ENCODE measurements around the gene TMEM219.
A peak's percentile ranks its signal among the peaks of the same experiment; 100 is the strongest.
"Not testable (repeated sequence)": the region's sequence is repeated elsewhere in the genome, so short reads cannot be mapped to it uniquely, and the experiment has no call there.

TMEM219 gene

DNA sequence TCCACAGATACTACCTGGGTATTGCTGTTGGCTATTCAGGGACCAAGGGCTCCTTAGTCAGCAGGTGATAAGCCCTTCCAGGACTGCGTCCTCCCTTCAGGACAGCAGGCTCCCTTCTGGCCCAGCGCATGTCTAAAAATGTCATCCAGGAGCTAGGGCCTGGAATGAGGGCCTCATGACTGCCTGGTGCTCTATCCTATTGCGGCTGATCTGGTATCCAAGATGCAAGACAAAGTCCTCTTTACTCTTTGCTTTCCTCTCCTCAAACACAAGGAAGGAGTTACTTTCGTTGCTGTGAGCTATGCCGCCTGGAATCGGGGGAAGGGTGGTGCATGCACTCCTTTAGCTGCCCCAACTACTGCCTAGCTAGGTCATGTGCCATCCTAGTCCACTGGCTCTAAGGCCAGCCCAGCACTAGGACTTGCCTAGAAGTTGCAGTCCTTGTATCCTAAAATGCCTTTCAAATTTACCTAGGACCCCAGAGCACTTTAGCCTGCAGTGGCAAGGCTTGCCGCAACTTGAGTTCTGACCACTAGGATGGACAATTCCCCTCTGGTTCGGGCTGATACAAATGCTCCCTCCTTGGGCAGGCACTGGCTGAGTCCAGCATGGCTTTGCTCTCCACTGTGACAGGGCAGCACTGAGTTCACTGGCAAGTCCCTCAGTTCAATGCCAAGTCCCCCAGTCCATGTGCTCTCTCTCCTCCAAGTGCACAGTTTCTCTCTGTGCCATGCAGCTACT lies 10.1 kb upstream of the TMEM219 start:
- no peak for FAIRE-seq

DNA sequence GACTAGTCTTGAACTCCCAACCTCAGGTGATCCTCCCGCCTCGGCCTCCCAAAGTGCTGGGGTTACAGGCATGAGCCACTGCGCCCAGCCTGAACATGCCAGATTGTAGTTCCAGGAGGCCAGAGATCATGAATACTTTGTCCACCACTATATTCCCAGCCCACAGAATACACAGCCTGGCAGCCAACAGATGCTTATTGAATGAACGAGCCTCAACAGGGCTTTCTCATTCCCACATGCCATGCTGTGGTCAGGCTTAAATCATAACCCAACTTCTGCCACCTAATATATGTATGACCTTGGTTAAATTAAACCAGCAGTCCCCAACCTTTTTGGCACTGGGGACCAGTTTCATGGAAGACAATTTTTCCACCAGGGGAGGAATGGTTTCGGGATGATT lies 3.1 kb upstream of the TMEM219 start:
- no peak for FAIRE-seq

DNA sequence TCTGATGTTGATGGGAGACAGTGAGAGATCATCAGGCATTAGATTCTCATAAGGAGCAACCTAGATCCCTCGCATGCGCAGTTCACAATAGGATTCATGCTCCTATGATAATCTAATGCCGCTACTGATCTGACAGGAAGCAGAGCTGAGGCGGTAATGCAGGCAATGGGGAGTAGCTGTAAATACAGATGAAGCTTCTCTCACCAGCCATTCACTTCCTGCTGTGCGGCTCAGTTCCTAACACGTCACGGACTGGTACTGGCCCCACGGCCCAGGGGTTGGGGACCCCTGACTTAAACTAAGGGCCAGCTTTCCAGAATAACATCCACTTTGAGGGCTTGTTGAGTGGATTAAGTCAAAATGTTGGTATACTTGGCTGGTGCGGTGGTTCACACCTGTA lies 2.6 kb upstream of the TMEM219 start:
- FAIRE-seq: no peak

DNA sequence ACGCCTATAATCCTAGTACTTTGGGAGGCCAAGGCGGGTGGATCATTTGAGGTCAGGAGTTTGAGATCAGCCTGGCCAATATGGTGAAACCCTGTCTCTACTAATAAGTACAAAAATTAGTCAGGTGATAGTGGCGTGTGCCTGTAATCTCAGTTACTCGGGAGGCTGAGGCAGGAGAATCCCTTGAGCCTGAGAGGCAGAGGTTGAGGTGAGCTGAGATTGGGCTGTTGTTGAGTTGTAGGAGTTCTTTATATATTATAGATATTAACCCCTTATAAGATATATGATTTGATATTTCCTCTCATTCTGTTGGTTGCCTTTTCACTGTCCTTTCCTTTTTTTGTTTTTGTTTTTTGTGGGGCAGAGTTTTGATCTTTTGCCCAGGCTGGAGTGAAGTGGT lies 2.1 kb upstream of the TMEM219 start:
- FAIRE-seq: not testable (repeated sequence)

DNA sequence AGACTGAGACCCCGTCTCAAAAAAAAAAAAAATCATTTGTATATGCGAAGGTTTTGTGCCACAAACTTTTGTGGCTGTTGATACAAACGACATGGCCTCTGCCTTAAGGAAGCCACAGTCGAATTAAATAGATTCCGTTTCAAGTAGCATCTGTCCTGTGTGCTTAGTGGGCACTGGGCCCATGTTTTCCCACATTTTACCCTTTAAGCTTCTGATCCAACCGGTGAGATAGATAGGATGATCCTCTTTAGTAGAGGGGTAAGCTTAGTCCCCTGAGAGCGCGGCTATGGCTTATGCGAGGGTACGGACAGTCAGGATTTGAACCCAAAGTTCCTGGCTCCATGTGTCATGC lies 776 bp upstream of the TMEM219 start:
- FAIRE-seq: no peak

DNA sequence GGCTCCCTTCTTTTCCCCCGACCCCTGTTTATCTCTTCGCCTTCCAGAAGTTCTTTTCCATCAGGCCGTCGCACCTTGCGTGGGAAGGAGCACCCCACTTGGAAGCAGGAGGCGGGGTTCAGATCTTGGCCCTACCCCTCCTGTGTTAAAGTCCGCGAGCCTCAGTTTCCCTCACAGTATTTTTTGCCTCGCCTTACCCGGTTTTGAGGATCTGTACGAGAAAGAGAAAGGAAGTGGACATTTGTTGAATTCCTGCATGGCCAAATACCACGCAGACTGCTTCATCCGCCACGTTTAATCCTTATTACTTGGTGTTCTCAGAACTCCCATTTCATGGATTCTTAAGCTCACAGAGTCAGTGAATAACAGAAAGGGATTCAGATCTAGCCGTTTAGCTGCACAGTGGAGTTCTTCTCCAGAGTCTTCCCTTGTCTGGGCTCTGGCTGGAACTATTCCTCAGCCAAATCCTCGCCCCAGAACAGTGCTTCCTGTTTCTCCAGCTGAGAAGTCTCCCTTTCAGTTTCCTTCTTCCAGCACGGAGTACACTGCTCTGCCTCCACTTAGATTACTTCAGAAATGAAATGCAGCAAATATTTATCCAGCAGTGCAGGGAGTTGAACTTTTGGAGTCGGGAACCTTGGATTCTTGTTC lies 590 bp downstream of the TMEM219 start:
- FAIRE-seq: no peak

DNA sequence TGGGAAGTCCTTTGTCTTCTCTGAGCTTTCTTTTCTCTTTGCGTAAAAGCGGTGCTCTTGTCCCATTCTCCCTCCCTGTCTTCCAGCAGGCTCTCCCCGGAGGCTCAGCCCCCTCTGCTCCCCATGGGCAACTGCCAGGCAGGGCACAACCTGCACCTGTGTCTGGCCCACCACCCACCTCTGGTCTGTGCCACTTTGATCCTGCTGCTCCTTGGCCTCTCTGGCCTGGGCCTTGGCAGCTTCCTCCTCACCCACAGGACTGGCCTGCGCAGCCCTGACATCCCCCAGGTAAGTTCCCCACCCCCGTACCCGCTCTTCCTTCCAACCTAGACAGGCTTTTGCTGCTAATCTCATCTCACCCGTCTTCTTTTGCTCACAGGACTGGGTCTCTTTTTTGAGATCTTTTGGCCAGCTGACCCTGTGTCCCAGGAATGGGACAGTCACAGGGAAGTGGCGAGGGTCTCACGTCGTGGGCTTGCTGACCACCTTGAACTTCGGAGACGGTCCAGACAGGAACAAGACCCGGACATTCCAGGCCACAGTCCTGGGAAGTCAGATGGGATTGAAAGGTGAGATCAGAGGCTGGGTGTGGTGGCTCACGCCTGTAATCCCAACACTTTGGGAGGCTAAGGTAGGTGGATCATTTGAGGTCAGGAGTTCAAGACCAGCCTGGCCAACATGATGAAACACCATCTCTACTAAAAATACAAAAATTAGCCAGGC lies 1.3 kb downstream of the TMEM219 start:
- no peak for FAIRE-seq

DNA sequence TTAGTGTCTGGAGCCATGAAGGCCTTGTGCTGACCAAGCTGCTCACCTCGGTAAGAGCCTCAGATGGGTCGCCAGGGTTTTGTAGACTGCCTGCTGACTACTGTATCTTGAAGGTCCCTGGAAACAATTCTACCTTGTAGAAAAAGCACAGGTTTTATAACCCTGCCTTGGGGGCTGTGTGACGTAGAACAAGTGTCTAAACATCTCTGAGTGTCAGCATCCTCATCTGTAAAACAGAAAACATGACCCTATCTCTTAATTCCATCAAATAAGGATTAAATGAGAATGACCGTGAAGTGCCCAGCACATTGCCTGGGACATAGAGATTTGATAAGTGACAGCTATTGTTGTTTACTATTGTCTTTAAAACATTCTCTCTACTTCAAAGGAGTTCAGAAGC lies 6.3 kb downstream of the TMEM219 start:
- no peak for FAIRE-seq

DNA sequence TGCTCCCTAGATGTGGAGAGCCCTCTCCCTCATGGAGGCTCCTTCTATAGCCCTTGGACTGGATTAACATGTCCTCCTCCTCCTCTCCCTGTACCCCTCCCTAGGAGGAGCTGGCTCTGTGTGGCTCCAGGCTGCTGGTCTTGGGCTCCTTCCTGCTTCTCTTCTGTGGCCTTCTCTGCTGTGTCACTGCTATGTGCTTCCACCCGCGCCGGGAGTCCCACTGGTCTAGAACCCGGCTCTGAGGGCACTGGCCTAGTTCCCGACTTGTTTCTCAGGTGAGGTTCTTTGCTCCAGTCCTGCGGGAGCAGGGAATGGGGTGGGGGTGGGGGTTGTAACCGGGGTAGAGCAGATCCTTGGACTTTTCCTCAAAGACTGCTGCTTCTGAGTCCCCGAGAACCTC lies 9.4 kb downstream of the TMEM219 start:
- no peak for FAIRE-seq

DNA sequence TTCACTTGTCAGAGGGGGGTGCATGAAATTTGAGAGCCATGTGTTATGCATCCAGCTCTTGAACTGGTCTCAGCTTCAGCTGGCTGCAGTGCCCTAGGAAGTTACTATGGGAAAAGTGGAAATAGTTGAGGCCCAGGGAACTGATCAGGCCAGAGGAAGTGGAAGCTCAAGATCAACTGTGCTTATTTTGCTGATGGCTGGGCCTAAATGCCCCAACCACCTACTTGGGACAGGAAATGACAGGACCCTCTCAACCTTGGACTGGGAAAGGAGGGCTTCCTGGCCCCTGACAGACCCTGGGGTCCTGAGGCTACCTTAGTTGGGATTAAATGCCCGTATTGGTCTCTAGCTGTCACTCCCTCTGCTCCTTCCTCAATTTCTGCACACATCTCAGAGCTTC lies 10.6 kb downstream of the TMEM219 start:
- no peak for FAIRE-seq

DNA sequence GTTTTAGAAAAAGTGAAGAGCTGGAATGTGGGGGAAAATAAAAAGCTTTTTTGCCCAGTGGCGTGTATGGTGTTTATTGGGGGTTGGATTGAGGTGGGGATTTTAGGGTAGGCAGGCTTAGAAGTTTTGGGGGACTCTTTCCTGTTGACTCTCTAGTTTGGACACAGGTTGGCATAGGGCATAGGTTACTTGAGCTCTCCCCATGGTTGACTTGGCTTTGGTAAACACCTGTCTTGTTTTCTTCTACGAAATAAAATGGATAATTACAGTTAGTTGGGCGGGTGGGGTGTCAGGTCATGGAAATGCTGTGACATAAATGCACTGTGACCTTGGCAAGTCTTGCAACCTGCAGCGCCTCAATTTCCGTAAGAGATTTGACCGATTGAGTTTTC lies 11.1 kb downstream of the TMEM219 start:
- FAIRE-seq: no peak

DNA sequence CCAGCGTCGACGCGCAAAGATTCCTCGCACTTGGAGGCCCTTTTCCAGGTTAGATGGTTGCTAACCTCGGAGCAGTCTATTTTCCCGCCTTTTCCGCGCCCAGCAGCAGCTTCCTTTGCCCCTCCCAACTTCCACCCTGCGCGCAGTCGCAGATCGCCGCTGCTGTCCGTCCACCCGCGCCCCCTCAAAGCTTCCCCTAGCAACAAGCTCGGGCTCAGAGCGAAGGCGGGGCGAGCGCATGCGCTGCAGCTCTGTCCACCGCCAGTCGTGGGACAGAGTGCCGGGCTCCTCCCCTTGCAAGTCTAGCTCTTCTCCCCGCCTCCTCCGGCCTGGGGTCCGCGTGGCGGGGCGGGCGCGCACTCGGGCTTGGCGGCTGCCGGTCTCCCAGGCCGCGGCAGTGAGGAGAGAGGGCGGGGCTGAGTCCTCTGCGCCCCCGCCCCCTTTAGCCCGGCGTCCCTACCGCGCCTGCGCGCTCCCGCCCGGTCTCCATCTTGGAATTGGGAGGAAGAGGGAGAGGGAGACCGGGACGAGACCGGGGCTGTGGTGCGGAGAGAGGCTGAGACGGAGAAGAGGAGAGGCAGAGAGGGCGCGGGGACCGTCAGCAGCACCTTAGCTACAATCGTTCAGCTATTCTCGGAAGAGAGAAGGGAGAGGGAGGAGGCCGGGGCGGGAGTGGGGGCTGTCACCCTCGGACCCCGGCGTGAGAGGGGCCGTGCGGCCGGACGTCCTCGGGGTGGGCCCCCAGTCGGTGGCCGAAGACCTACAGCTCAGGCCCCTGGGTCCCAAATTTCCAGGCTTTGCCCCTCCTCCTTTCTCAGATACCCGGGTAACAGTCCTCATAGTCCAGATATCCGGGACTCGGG lies 11.7 kb downstream of the TMEM219 start, which contains the start of gene TAOK2:
Gene TAOK2, plus strand, starts transcription at position 485 of the 863 bp plus-strand sequence. CDS start 3,905 bp downstream, outside the sequence.
- FAIRE-seq: peak; percentile 52

DNA sequence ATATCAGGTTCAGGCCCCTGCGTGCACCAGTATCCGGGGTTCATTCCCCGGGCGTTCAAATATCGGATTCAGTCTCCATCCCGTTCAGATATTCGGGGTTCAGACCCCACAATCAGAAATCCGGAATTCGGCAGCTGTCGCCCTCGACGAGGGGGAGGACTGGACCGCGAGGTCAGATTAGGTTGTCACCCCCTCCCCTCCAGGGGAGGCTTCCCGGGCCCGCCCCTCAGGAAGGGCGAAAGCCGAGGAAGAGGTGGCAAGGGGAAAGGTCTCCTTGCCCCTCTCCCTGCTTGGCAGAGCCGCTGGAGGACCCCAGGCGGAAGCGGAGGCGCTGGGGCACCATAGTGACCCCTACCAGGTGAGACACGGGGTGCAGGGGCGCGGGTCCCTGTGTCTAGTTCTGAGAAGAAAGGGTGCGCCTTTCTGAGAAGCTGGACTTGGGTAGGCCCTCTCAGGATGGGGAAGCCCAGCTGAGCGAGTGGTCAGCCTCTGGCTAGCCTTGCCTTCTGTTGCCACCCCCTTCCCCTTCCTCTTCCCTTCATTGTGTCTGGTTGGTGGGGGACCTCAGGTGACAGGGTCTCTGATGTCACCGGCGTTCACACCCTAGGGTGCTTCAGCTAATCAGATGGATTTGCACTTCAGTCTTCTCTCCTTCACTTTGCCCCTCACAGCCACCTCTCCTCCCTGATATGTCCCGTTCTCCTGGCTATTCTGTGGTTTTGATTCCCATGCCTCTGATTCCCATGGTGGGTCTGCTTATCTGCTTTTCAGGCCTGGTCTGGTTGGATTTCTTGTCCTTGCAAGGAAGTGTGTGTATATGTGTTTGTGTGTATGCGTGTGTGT lies 12.6 kb downstream of the TMEM219 start:
- FAIRE-seq: no peak

DNA sequence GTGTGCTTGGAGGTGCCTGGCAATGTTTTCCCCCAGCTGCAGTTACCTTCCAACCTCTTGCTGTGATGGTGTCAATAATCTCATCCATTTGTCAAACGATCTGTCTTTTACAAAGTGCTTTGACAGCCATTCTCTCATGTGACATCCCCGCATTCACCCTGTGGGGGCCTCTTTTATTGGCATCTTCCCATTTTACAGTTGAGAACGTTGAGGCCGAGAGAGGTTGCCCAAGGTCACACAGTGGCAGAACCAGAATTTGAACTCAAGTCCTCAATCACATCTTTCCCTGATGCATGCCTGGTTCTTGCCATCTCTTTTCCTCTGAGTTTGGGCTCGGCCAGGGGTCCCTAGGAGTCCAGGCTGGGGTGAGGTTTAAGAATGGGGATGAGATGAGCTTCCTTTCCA lies 13.3 kb downstream of the TMEM219 start:
- FAIRE-seq: no peak

DNA sequence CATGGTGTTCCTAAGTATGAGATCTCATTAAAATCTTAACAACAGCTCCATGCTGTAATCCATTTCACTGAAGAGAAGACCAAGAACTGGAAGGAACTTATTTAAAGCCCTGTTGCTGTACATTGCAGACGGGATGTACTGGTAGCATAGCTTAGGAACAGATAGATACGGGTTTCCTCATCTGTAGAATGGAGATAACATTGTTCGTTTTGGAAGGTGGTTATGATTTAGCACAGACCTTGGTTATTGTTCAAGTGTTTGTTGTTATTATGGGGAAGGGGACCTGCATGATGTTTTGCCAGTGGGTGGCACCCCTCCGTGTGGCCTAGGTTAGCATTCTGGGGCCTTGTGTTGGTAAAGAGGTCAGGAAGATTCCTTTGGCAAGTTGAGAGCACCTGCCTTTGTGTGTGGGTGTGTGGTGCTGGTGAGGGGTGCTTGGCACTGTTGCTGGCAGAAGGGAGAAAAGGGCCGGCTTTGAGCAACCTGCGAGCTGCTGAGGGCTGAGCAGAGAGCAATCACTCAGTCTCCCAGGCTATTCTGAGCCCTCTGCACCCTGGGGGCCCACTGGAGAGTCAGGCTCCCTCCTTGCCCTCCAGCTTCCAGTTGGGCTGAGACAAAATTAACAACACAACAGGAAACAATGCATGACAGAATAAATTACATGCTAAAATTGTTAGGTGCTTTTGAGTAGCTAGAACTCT lies 14.1 kb downstream of the TMEM219 start:
- FAIRE-seq: no peak

DNA sequence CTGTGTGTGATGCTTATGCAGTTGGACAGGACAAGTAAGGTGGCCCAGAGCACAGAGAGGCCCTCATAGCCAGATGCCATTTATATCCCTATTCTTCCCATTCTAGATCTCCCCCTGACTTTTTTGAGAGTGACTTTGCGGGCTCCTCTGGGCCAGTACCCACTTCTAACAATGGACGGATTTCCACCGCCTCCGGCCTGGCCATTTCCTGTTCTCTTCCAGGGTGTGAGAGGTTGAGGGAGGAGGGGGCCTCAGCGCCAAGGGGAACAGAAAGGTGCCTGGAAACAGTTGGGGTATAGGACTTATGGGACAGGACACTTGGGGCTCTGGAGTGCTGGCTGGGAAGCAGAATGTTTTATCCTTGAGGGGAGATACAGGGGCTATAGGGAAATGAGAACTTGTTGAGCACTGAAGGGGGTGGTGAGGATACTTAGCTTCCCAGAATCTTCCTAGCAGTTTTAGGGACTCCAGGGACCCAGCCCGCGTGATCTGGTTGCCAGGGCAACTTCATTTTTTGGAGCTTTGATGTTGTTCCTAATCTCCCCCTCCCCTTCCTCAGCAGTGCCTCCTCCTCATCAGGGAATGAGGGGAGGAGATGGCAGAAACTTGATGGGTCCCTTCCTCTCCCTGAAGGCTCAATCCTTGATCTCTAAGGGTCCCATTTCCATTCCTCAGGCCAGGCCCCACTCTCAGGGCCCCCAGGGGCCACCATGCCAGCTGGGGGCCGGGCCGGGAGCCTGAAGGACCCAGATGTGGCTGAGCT lies 15.4 kb downstream of the TMEM219 start:
- FAIRE-seq: no peak

DNA sequence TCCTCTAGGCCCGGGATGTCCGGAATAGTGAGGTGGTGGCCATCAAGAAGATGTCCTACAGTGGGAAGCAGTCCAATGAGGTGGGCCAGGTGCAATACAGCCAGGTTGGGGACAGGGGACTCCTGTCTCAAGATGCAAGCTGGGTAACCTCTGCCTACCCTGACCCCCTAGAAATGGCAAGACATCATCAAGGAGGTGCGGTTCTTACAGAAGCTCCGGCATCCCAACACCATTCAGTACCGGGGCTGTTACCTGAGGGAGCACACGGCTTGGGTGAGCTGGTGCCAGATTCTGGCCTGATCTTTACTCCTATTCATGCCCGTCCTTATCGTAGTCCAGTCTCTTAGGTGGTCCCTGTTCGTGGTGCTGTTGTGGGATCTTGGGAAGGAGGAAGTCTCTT lies 16.2 kb downstream of the TMEM219 start:
- FAIRE-seq: no peak

DNA sequence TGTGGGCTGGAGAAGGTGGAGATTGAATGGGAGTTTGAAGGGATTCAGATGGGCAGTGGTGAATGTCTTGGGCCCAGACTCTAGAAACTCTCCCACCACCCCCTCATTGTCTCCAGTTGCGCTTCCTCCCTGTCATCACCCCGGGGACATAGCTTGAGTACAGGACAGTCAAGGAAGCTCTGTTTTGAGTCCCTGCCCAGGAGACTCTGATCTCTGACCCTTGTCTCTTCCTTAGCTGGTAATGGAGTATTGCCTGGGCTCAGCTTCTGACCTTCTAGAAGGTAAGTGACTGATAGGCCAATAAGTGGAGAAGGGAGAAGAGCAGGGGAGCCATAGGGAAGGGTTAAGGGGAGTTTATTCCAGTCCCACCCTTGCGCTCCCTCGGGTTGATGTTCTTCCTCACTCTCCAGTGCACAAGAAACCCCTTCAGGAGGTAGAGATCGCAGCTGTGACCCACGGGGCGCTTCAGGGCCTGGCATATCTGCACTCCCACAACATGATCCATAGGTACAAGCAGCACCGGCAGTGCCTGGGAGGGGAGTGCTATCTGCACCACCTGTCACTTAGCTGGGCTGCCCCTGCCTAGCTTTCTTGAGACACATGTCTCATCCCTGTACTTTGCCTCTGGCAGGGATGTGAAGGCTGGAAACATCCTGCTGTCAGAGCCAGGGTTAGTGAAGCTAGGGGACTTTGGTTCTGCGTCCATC lies 16.8 kb downstream of the TMEM219 start:
- FAIRE-seq: no peak

DNA sequence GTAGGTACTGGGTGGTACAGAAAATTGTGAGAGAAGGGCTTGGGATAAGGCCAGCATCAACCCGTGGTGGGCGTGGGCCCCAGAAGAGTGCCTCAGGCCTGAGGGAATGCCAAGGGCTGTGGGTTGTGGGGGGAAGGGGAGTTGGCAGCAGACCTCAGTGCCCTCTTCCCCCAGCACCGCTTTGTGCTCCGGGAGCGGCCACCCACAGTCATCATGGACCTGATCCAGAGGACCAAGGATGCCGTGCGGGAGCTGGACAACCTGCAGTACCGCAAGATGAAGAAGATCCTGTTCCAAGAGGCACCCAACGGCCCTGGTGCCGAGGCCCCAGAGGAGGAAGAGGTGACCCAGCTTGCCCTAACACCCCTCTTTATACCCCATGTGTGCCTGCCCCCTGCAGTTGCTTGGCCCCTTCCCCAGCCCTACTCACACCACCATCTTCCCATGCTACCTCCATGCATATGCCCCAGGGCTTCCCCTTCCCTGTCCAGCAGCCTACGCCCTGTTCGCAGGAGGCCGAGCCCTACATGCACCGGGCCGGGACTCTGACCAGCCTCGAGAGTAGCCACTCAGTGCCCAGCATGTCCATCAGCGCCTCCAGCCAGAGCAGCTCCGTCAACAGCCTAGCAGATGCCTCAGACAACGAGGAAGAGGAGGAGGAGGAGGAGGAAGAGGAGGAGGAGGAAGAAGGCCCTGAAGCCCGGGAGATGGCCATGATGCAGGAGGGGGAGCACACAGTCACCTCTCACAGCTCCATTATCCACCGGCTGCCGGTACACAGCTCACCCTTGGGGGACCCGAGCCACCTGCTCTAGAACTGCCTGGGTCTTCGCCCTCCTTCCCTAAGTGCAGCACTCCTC lies 20.9 kb downstream of the TMEM219 start:
- no peak for FAIRE-seq

Data from A204.1 (cell line).